Measurements from ENCODE around the gene FRAS1.
"Not testable (repeated sequence)": the region's sequence is repeated elsewhere in the genome, so short reads cannot be mapped to it uniquely, and the experiment has no call there.

FRAS1 gene

GRCh38 chr4:78222575-78223186 lies 165.6 kb downstream of the FRAS1 start:
- no peak for DNase-seq

GRCh38 chr4:78225236-78225635 lies 168.1 kb downstream of the FRAS1 start:
- DNase-seq: no peak

- no peak for DNase-seq
Observed at GRCh38 chr4:78226279-78226678, 169.2 kb downstream of the FRAS1 start.

- no peak for DNase-seq
Observed at GRCh38 chr4:78227411-78228057, 170.4 kb downstream of the FRAS1 start.

- no peak for DNase-seq
Observed at GRCh38 chr4:78235800-78236199, 178.7 kb downstream of the FRAS1 start.

- no peak for DNase-seq
Observed at GRCh38 chr4:78237360-78237759, 180.2 kb downstream of the FRAS1 start.

GRCh38 chr4:78242071-78242470 lies 184.9 kb downstream of the FRAS1 start:
- no peak for DNase-seq

GRCh38 chr4:78244705-78245485 lies 187.8 kb downstream of the FRAS1 start:
- no peak for DNase-seq

GRCh38 chr4:78247536-78248285 lies 190.6 kb downstream of the FRAS1 start:
- no peak for DNase-seq

GRCh38 chr4:78250500-78250899 lies 193.4 kb downstream of the FRAS1 start:
- DNase-seq: no peak

- not testable (repeated sequence) for DNase-seq
Observed at GRCh38 chr4:78252773-78253172, 195.7 kb downstream of the FRAS1 start.

GRCh38 chr4:78254893-78255292 lies 197.8 kb downstream of the FRAS1 start:
- no peak for DNase-seq

GRCh38 chr4:78265006-78265405 lies 207.9 kb downstream of the FRAS1 start:
- no peak for DNase-seq

GRCh38 chr4:78267790-78268189 lies 210.7 kb downstream of the FRAS1 start:
- DNase-seq: no peak

- DNase-seq: no peak
Observed at GRCh38 chr4:78268597-78268996, 211.5 kb downstream of the FRAS1 start.

GRCh38 chr4:78275450-78275849 lies 218.3 kb downstream of the FRAS1 start:
- DNase-seq: not testable (repeated sequence)

- DNase-seq: no peak
Observed at GRCh38 chr4:78286281-78286680, 229.2 kb downstream of the FRAS1 start.

- no peak for DNase-seq
Observed at GRCh38 chr4:78288327-78288726, 231.2 kb downstream of the FRAS1 start.

- DNase-seq: no peak
Observed at GRCh38 chr4:78291277-78291676, 234.2 kb downstream of the FRAS1 start.

- no peak for DNase-seq
Observed at GRCh38 chr4:78292341-78292740, 235.2 kb downstream of the FRAS1 start.

GRCh38 chr4:78292856-78293255 lies 235.7 kb downstream of the FRAS1 start:
- no peak for DNase-seq

- no peak for DNase-seq
Observed at GRCh38 chr4:78293348-78293747, 236.2 kb downstream of the FRAS1 start.

- no peak for DNase-seq
Observed at GRCh38 chr4:78293821-78294301, 236.7 kb downstream of the FRAS1 start.
